ENCODE data around the gene CMIP.

The CMIP gene

GRCh38 chr16:81435103-81435502 lies 9.5 kb upstream of the CMIP start:
- no peak overlapping the region for H3K4me3 ChIP-seq (replicated peaks; ENCODE audit: low read depth, low read length)
- no peak for DNase-seq (ENCODE audit: low read depth)
- TF ChIP-seq, protein P1, sequence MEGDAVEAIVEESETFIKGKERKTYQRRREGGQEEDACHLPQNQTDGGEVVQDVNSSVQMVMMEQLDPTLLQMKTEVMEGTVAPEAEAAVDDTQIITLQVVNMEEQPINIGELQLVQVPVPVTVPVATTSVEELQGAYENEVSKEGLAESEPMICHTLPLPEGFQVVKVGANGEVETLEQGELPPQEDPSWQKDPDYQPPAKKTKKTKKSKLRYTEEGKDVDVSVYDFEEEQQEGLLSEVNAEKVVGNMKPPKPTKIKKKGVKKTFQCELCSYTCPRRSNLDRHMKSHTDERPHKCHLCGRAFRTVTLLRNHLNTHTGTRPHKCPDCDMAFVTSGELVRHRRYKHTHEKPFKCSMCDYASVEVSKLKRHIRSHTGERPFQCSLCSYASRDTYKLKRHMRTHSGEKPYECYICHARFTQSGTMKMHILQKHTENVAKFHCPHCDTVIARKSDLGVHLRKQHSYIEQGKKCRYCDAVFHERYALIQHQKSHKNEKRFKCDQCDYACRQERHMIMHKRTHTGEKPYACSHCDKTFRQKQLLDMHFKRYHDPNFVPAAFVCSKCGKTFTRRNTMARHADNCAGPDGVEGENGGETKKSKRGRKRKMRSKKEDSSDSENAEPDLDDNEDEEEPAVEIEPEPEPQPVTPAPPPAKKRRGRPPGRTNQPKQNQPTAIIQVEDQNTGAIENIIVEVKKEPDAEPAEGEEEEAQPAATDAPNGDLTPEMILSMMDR (IDR thresholded peaks at IDR 0.05; ENCODE audit: low read length, missing control alignments), result no peak

GRCh38 chr16:81435567-81435966 lies 9.0 kb upstream of the CMIP start:
- no peak for DNase-seq (ENCODE audit: low read depth)
- H3K4me3 ChIP-seq (replicated peaks; ENCODE audit: low read depth, low read length), result no peak overlapping the region
- TF ChIP-seq, protein P1 (IDR thresholded peaks at IDR 0.05; ENCODE audit: low read length, missing control alignments), result no peak

- no peak for DNase-seq (ENCODE audit: low read depth)
- TF ChIP-seq, protein P1 (IDR thresholded peaks at IDR 0.05; ENCODE audit: low read length, missing control alignments), result no peak
- no peak overlapping the region for H3K4me3 ChIP-seq (replicated peaks; ENCODE audit: low read depth, low read length)
Measured at GRCh38 chr16:81436386-81436785, 8.2 kb upstream of the CMIP start.

DNA sequence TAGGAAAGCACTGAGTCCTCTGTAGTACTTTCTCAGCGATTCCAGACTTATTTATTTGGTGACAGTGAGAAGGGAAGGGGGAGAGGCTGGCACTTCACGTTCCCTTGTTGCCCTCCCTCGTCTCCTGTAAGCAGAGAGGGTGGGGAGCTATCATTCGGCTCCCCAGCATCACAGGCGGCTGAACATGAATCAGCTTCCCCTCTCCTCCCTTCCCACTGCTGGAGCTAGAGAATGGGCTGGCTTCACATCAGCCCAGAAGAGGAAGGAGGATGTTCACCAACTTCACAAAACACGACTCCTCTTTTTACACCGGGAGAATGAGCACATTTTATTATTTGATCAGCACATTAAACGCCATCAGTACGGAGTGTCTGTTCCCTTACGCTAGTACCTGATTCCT lies 6.7 kb upstream of the CMIP start:
- no peak overlapping the region for H3K4me3 ChIP-seq (replicated peaks; ENCODE audit: low read depth, low read length)
- TF ChIP-seq, protein P1 (IDR thresholded peaks at IDR 0.05; ENCODE audit: low read length, missing control alignments), result no peak
- no peak for DNase-seq (ENCODE audit: low read depth)

DNA sequence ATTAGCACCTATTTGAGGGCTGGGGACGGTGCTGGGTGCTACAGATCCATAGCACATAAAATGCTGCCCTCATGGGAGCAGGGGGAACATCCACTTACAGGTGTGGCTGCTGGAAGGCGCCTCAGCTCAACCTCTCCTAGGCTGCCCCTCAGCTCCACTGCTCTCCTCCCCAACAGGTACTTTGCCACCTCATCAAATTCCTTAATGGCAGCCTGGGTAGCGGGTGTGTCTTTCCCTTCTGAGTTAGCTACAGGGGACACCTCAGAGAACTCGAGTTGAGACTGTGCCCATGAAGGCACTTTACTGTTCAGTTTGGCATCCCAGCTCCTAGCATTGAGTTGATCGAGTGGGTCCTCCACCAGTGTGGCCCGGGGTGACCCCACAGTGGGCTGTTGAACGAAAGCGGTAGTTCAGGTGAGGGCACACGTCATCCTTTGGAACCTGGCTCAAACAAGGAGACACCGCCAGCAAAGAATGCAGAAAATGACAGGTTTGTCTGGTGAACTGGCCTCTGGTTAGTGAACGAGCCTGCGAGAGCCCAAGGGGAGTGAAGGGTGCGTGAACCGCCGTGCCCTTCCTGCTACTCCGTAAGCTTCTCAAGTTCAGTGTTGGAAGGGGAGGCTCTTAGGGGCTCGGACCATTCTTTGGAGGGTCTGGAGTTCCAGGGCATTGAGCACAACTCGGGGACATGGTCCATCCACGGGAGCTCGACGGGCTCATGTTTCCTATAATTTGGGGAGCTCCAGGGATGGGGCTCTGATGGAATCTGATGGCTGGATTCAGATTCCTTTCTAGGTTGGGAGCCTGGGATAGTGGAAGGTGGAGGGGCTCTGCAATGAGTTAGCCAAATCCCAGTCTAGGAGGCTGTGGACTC lies 3.5 kb upstream of the CMIP start:
- TF ChIP-seq, protein P1 (IDR thresholded peaks at IDR 0.05; ENCODE audit: low read length, missing control alignments), result no peak
- DNase-seq (ENCODE audit: low read depth), result no peak
- H3K4me3 ChIP-seq (replicated peaks; ENCODE audit: low read depth, low read length), result no peak overlapping the region

DNA sequence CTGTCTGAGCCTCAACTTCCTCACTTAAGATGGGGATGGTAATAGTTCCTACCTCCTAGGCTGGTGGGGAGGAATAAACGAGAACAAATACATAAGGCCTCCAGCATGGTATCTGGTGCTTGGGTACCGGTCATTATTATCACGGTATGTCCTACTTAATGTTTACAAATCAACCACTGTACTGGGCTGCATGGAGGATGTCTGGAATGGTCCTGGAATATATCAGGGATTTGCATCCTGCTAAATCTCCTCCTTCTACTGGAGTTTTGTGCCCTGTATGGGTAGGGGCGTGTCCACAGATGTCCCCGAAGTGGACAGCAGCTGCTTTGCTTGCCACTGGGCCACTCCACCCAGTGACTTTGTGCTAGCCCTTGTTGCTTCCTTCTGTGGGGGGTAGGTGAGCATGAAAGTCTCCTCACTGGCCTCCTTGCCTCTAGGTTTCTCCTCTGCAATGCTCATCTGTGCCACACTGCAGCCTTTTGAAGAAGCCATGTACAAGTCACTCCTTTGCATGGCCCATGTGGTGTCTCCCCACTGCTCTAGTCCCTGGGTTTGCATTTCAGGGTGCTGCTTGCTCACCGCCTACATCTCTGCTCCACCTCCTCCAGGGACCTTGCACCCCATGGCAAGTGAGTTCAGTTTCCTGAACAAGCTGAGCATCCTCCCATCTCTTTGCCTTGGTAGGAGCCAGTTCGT lies 2.2 kb upstream of the CMIP start:
- TF ChIP-seq, protein P1 (IDR thresholded peaks at IDR 0.05; ENCODE audit: low read length, missing control alignments), result no peak
- DNase-seq (ENCODE audit: low read depth), result no peak
- no peak overlapping the region for H3K4me3 ChIP-seq (replicated peaks; ENCODE audit: low read depth, low read length)
